Measurements from ENCODE around the gene RBFA. TPM values are rescaled to one million over a fixed set of nuclear protein-coding genes. Genes with fewer than 3 reads are reported as not detected.
A peak's percentile ranks its signal among the peaks of the same experiment; 100 is the strongest.

Gene RBFA
- total RNA-seq, 1 donor from 2014 or later: 22.8 TPM

DNA sequence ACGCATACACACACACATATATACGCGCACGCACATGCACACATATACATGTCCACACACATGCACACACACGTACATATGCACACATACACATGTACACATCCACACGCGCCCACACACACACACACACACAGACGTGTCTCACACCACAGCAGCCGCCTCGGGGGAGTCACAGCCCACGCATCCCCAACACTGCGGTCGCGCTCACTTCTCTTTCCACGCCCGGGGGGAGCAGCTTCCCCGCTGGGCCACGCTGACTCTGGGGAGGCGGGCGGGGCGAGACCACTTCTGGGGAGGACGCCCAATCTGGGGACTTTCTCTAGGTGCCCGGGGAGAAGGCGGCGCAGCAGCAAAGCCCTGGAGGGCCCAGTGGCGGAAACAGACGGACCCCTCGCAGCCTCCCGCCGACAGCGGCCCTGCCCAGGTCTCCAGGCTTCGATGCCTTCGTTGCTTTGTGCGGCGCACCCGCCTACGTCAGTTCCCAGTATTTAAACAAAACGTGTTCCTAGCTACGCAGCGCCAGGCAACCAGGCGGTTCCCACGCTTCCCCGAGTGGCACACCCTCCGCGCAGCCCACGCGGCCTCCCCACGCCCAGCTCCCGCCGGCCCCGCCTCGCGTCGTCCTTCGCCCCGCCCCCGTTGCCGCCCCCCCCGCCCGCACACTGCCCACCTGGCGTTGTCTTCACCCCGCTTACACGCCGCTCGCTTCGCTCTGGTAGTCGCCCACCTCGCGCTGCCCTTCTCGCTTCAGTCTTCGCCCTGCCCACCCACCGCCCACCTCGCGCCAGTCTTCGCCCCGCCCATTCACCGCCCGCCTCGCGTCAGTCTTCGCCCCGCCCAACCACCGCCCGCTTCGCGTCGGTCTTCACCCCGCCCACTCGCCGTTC lies 810 bp upstream of the RBFA start:
- no peaks in the 10 kb centered on the region for H3K27me3 ChIP-seq (ENCODE audit: low read depth)
- H3K36me3 ChIP-seq: peaks cover 15% of the 10 kb centered on the region
- no peak for DNase-seq
- peak overlapping the region; percentile 93 for H3K27ac ChIP-seq (replicated peaks)
- H3K4me1 ChIP-seq: peaks cover 27% of the 10 kb centered on the region
- peak overlapping the region; percentile 93 for H3K4me3 ChIP-seq
- intact Hi-C loops (cut with micrococcal nuclease): no loop called here
- TF ChIP-seq CTCF (IDR thresholded peaks at IDR 0.05; ENCODE audit: borderline replicate concordance): no peak
- H3K9me3 ChIP-seq (replicated peaks): peaks cover 15% of the 10 kb centered on the region

- peak overlapping the region; percentile 93 for H3K4me3 ChIP-seq
- DNase-seq: no peak
- H3K36me3 ChIP-seq: peaks cover 21% of the 10 kb centered on the region
- intact Hi-C loops (cut with micrococcal nuclease): no loop called here
- H3K9me3 ChIP-seq (replicated peaks): peaks cover 1% of the 10 kb centered on the region
- H3K27me3 ChIP-seq (ENCODE audit: low read depth): no peaks in the 10 kb centered on the region
- TF ChIP-seq CTCF (IDR thresholded peaks at IDR 0.05; ENCODE audit: borderline replicate concordance): no peak
- peaks cover 27% of the 10 kb centered on the region for H3K4me1 ChIP-seq
- peak overlapping the region; percentile 93 for H3K27ac ChIP-seq (replicated peaks)
Observed at GRCh38 chr18:80034852-80035406, 695 bp downstream of the RBFA start.

DNA sequence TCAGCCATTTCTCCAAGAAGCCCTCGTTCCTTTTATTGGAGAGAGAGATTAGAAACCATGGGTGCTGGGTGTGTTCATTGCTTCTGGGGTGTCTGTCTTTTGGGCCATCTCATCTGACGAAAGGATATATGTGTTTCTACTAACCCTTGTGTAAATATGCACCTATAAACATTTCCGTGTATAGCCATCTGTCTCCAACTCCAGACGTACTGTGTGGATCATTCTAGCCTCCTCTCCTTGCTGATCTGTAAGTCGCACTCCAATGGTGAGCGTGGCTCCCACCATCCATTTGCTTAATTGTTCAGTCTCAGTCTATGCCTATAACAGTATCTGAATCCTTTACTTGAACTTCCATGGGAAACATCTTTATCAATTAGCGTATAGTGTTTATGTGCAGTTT lies 1.8 kb downstream of the RBFA start:
- no peak for DNase-seq
- peaks cover 27% of the 10 kb centered on the region for H3K4me1 ChIP-seq
- no peak overlapping the region for H3K4me3 ChIP-seq
- H3K9me3 ChIP-seq (replicated peaks): no peaks in the 10 kb centered on the region
- H3K27me3 ChIP-seq (ENCODE audit: low read depth): no peaks in the 10 kb centered on the region
- intact Hi-C loops (cut with micrococcal nuclease): no loop called here
- no peak overlapping the region for H3K27ac ChIP-seq (replicated peaks)
- H3K36me3 ChIP-seq: peaks cover 21% of the 10 kb centered on the region
- no peak for TF ChIP-seq CTCF (IDR thresholded peaks at IDR 0.05; ENCODE audit: borderline replicate concordance)

DNA sequence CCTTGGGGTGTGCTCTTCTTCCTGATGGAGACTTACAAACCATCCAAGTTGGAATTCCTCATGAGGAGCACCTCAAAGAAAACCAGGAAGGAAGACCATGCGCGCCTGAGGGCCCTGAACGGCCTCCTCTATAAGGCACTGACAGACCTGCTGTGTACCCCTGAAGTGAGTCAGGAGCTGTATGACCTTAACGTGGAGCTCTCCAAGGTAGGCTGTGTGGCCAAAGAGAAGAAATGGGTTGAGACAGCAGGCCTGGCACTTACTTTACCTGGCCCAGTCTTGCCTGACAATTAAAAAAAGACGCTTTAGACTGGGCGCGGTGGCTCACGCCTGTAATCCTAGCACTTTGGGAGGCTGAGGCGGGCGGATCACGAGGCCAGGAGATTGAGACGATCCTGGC lies 3.1 kb downstream of the RBFA start:
- peaks cover 27% of the 10 kb centered on the region for H3K4me1 ChIP-seq
- no peaks in the 10 kb centered on the region for H3K9me3 ChIP-seq (replicated peaks)
- intact Hi-C loops (cut with micrococcal nuclease): no loop called here
- no peak overlapping the region for H3K4me3 ChIP-seq
- no peak for TF ChIP-seq CTCF (IDR thresholded peaks at IDR 0.05; ENCODE audit: borderline replicate concordance)
- peaks cover 21% of the 10 kb centered on the region for H3K36me3 ChIP-seq
- no peak overlapping the region for H3K27ac ChIP-seq (replicated peaks)
- H3K27me3 ChIP-seq (ENCODE audit: low read depth): no peaks in the 10 kb centered on the region
- DNase-seq: no peak

GRCh38 chr18:80037869-80038630 lies 3.8 kb downstream of the RBFA start:
- intact Hi-C loops (cut with micrococcal nuclease): no loop called here
- Histone ChIP-seq H3K4me3 (no peak overlapping the region), H3K27me3 (ENCODE audit: low read depth) (no peaks in the 10 kb centered on the region), H3K36me3 (peaks cover 21% of the 10 kb centered on the region), H3K4me1 (peaks cover 23% of the 10 kb centered on the region), H3K9me3 (replicated peaks) (no peaks in the 10 kb centered on the region), H3K27ac (replicated peaks) (no peak overlapping the region)
- no peak for DNase-seq
- TF ChIP-seq CTCF (IDR thresholded peaks at IDR 0.05; ENCODE audit: borderline replicate concordance): no peak

Measured in left ventricle myocardium inferior (tissue), 1 donor.